Esophagus squamous epithelium (tissue), 5 donors: ENCODE data around the gene KLK14. TPM values are rescaled to one million over a fixed set of nuclear protein-coding genes. Genes with fewer than 3 reads are reported as not detected.

Experiments used
- DNase-seq: peaks from one replicate; lab custom pipeline; 2025; lab: John Stamatoyannopoulos, UW
- H3K27ac ChIP-seq, 4 donors: fragments of 200-600 bp; sonication (generic); one replicate each; pipeline ENCODE4 v1.5.1; 2016 to 2019; ENCODE audit warnings: mild to moderate bottlenecking in 1 of 4
- H3K27me3 ChIP-seq, 4 donors: fragments of 200-600 bp; sonication (generic); 1 replicate in 3 of 4; 2 replicates in 1 of 4; pipeline versions ENCODE4 v1.5.1 to v1.6.0; 2017 to 2021; ENCODE audit warnings: antibody characterized with exemption in 1 of 4
- H3K36me3 ChIP-seq, 3 donors: fragments of 200-600 bp; sonication (generic); one replicate each; pipeline ENCODE4 v1.5.1; 2016 to 2019
- H3K4me1 ChIP-seq, 3 donors: fragments of 200-600 bp; sonication (generic); one replicate each; pipeline ENCODE4 v1.5.1; 2017 to 2019
- H3K4me3 ChIP-seq, 4 donors: fragments of 200-600 bp; sonication (generic); 1 replicate in 3 of 4; 2 replicates in 1 of 4; pipeline ENCODE4 v1.5.1; 2016 to 2019; ENCODE audit warnings: mild to moderate bottlenecking in 2 of 4, moderate library complexity in 1 of 4
- H3K9me3 ChIP-seq, 3 donors: fragments of 200-600 bp; sonication (generic); one replicate each; pipeline ENCODE4 v1.5.1; 2016 to 2019
- POLR2A ChIP-seq, 4 donors: fragments of 450-650 bp; IDR thresholded peaks; one replicate each; pipeline ENCODE4 v1.6.1; 2017; ENCODE audit warnings: antibody characterized with exemption in 4 of 4, mild to moderate bottlenecking in 4 of 4, moderate library complexity in 3 of 4
- WGBS, 2 donors: methylation state at CpG; one replicate each; pipeline ENCODE4 v1.1.5; 2018; 5-methylcytosine and 5-hydroxymethylcytosine counted together
- intact Hi-C: fragments of 100-400 bp; cut with DNase I; formaldehyde crosslinking; loops from one replicate; pipeline ENCODE4 v1.15.0; 2022
- total RNA-seq, 4 donors: library from RNA; depleted of rRNA; stranded (reverse); fragments of >200 nt; gene quantifications; one replicate each; pipeline ENCODE4 v1.1.0, GENCODE V29; 2016
- TF ChIP-seq, protein P1 (sequence below), 6 experiments: fragments of 450-650 bp in 4 of 6; fragments of 200-600 bp in 2 of 6; sonication (generic) in 2 of 6; IDR thresholded peaks; one replicate each; pipeline ENCODE4 v1.5.1; 2016 to 2019; ENCODE audit warnings: antibody characterized with exemption in 6 of 6, mild to moderate bottlenecking in 4 of 6, moderate library complexity in 4 of 6
- donor health status: DM: yes; HTN: yes; CAD: no.

KLK14 gene
- total RNA-seq, 4 donors from 2014 or later: 0.66 TPM; not detected in 3

DNA sequence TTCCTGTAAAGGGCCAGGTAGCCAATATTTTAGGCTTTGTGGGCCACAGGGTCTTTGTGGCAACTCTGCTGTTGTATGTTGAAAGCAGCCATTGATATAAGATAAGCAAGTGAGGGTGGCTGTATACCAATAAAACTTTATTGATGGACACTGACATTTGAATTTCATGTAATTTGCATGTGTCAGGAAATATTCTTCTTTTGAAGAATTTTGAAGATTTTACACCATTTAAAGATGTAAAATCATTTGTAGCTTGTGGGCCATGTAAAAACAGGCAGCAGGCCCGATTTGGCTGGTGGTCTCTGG lies 27.9 kb upstream of the KLK14 start:
- no peaks in the 10 kb centered on the region for H3K9me3 ChIP-seq
- 62 to 82% methylated on average over 1 of the region's 1 CpG for WGBS, 2 donors
- DNase-seq: no peak
- H3K36me3 ChIP-seq: no peaks in the 10 kb centered on the region
- H3K4me1 ChIP-seq: peaks cover 18 to 44% (median 22%) of the 10 kb centered on the region in 3 donors
- no peak for TF ChIP-seq POLR2A (IDR thresholded peaks at IDR 0.05)
- TF ChIP-seq, protein P1, sequence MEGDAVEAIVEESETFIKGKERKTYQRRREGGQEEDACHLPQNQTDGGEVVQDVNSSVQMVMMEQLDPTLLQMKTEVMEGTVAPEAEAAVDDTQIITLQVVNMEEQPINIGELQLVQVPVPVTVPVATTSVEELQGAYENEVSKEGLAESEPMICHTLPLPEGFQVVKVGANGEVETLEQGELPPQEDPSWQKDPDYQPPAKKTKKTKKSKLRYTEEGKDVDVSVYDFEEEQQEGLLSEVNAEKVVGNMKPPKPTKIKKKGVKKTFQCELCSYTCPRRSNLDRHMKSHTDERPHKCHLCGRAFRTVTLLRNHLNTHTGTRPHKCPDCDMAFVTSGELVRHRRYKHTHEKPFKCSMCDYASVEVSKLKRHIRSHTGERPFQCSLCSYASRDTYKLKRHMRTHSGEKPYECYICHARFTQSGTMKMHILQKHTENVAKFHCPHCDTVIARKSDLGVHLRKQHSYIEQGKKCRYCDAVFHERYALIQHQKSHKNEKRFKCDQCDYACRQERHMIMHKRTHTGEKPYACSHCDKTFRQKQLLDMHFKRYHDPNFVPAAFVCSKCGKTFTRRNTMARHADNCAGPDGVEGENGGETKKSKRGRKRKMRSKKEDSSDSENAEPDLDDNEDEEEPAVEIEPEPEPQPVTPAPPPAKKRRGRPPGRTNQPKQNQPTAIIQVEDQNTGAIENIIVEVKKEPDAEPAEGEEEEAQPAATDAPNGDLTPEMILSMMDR (IDR thresholded peaks at IDR 0.05): no peak
- no peak overlapping the region for H3K4me3 ChIP-seq
- H3K27ac ChIP-seq: peak overlapping the region in 1 of 4 donors; percentile 85
- intact Hi-C loops: no loop called here
- peaks cover 0 to 8% (median 0%) of the 10 kb centered on the region in 4 donors for H3K27me3 ChIP-seq

GRCh38 chr19:51108805-51109146 lies 26.1 kb upstream of the KLK14 start:
- peaks cover 3 to 17% (median 3%) of the 10 kb centered on the region in 3 donors for H3K36me3 ChIP-seq
- peaks cover 18 to 47% (median 22%) of the 10 kb centered on the region in 3 donors for H3K4me1 ChIP-seq
- TF ChIP-seq, protein P1 (IDR thresholded peaks at IDR 0.05): peak in 2 of 6 experiments; percentile 15 to 38
- no peak for TF ChIP-seq POLR2A (IDR thresholded peaks at IDR 0.05)
- peak overlapping the region; percentile 68 to 88 (median 86) for H3K27ac ChIP-seq
- 3% methylated on average over 13 to 15 of the region's 15 CpGs for WGBS, 2 donors
- no peak for DNase-seq
- peak overlapping the region; percentile 73 to 87 (median 82) for H3K4me3 ChIP-seq
- H3K27me3 ChIP-seq: peaks cover 0 to 8% (median 0%) of the 10 kb centered on the region in 4 donors
- intact Hi-C loops: no loop called here
- H3K9me3 ChIP-seq: no peaks in the 10 kb centered on the region

GRCh38 chr19:51108066-51108804 lies 25.5 kb upstream of the KLK14 start, which contains the start of gene CTU1:
Gene CTU1, minus strand, starts transcription at chr19:51108409. Its CDS starts 3,840 bp downstream, at chr19:51104569.
- 2% methylated on average over 18 to 22 of the region's 43 CpGs for WGBS, 2 donors
- Histone ChIP-seq H3K9me3 (no peaks in the 10 kb centered on the region), H3K36me3 (peaks cover 5 to 22% (median 5%) of the 10 kb centered on the region in 3 donors), H3K27me3 (peaks cover 0 to 8% (median 0%) of the 10 kb centered on the region in 4 donors), H3K4me1 (peaks cover 18 to 52% (median 22%) of the 10 kb centered on the region in 3 donors), H3K27ac (peak within 1 kb of the TSS; percentile 68 to 88 (median 86)), H3K4me3 (peak within 1 kb of the TSS; percentile 73 to 87 (median 82))
- TF ChIP-seq, protein P1 (IDR thresholded peaks at IDR 0.05): peak in 1 of 6 experiments; percentile 37
- peak in 3 of 4 donors; percentile 26 to 76 (median 58) for TF ChIP-seq POLR2A (IDR thresholded peaks at IDR 0.05)
- intact Hi-C loops: no loop called here
- DNase-seq: peak; percentile 95

GRCh38 chr19:51107406-51108065 lies 24.8 kb upstream of the KLK14 start:
- peaks cover 0 to 6% (median 0%) of the 10 kb centered on the region in 4 donors for H3K27me3 ChIP-seq
- peaks cover 5 to 29% (median 5%) of the 10 kb centered on the region in 3 donors for H3K36me3 ChIP-seq
- intact Hi-C loops: no loop called here
- H3K27ac ChIP-seq: peak overlapping the region; percentile 68 to 88 (median 86)
- no peaks in the 10 kb centered on the region for H3K9me3 ChIP-seq
- WGBS, 2 donors: 20 to 23% methylated on average over 13 to 17 of the region's 18 CpGs
- no peak for DNase-seq
- H3K4me1 ChIP-seq: peaks cover 18 to 58% (median 22%) of the 10 kb centered on the region in 3 donors
- peak overlapping the region; percentile 73 to 87 (median 82) for H3K4me3 ChIP-seq
- TF ChIP-seq POLR2A (IDR thresholded peaks at IDR 0.05): no peak
- TF ChIP-seq, protein P1 (IDR thresholded peaks at IDR 0.05): no peak

- no peaks in the 10 kb centered on the region for H3K27me3 ChIP-seq
- TF ChIP-seq POLR2A (IDR thresholded peaks at IDR 0.05): no peak
- TF ChIP-seq, protein P1 (IDR thresholded peaks at IDR 0.05): no peak
- H3K4me1 ChIP-seq: peaks cover 12 to 38% (median 17%) of the 10 kb centered on the region in 3 donors
- H3K9me3 ChIP-seq: no peaks in the 10 kb centered on the region
- peaks cover 5 to 65% (median 5%) of the 10 kb centered on the region in 3 donors for H3K36me3 ChIP-seq
- intact Hi-C loops: no loop called here
- 93 to 95% methylated on average over 11 to 12 of the region's 49 CpGs for WGBS, 2 donors
- H3K27ac ChIP-seq: no peak overlapping the region
- DNase-seq: no peak
- no peak overlapping the region for H3K4me3 ChIP-seq
These were observed 21.2 kb upstream of the KLK14 start for GRCh38 chr19:51103926-51104341.
